Progenitor cell of endocrine pancreas (in vitro differentiated cells): Measurements from ENCODE around the gene NCKAP5. TPM values are rescaled to one million over a fixed set of nuclear protein-coding genes. Genes with fewer than 3 reads are reported as not detected.

Experiments used
- DNase-seq: peaks from one replicate; pipeline ENCODE4 v3.0.0; 2021; ENCODE audit warnings: low spot score; ENCODE audit not compliant: unreplicated experiment
- H3K27ac Mint-ChIP-seq: 2 replicates; pipeline ENCODE4 v1.8.0; 2021; ENCODE audit warnings: mild to moderate bottlenecking, moderate library complexity, mixed read lengths
- H3K27me3 Mint-ChIP-seq: 2 replicates; pipeline ENCODE4 v1.8.0; 2021; ENCODE audit warnings: mixed read lengths
- H3K36me3 Mint-ChIP-seq: 2 replicates; pipeline ENCODE4 v1.8.0; 2022; ENCODE audit warnings: mixed read lengths; ENCODE audit not compliant: insufficient read depth
- H3K4me1 Mint-ChIP-seq: 2 replicates; pipeline ENCODE4 v1.8.0; 2021; ENCODE audit warnings: low read depth, mixed read lengths
- H3K4me3 Mint-ChIP-seq: 2 replicates; pipeline ENCODE4 v1.8.0; 2021; ENCODE audit warnings: low read depth, mild to moderate bottlenecking, moderate library complexity, mixed read lengths
- H3K9me3 Mint-ChIP-seq: 2 replicates; pipeline ENCODE4 v1.8.0; 2021; ENCODE audit warnings: low read depth, mixed read lengths
- total RNA-seq: library from RNA; stranded (reverse); gene quantifications from 2 replicates; pipeline ENCODE4 v1.2.1, GENCODE V29; 2021
- TF ChIP-seq, protein P1 (sequence below): fragments of 200-600 bp; sonication (generic); IDR thresholded peaks from one replicate; pipeline ENCODE4 v1.5.0; 2021; ENCODE audit warnings: antibody characterized with exemption, mild to moderate bottlenecking; ENCODE audit not compliant: unreplicated experiment

NCKAP5 gene
- total RNA-seq, 1 donor from 2014 or later = 1.7 TPM

DNA sequence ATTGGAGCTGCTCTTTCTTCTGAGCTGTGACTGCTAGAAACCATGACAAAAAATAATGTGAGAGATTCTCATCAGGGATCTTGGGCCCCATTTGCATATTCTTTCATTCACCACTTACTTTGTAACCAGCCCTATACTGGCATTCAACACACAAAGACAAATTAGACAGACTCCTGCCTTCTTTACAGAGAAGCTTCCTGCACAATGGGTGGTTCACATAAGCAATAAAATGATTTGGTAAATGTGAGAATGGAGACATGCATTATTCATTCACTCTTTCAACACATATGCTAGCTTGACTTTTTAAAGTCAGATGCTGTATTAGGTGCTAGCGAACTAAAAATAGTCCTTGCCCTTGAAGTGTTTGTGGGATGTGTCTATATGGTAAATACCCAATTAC, 174.4 kb downstream of the NCKAP5 start:
- H3K9me3 Mint-ChIP-seq = no peaks in the 10 kb centered on the region
- peaks cover 2% of the 10 kb centered on the region for H3K36me3 Mint-ChIP-seq
- no peaks in the 10 kb centered on the region for H3K4me1 Mint-ChIP-seq
- no peak for DNase-seq
- TF ChIP-seq, protein P1, sequence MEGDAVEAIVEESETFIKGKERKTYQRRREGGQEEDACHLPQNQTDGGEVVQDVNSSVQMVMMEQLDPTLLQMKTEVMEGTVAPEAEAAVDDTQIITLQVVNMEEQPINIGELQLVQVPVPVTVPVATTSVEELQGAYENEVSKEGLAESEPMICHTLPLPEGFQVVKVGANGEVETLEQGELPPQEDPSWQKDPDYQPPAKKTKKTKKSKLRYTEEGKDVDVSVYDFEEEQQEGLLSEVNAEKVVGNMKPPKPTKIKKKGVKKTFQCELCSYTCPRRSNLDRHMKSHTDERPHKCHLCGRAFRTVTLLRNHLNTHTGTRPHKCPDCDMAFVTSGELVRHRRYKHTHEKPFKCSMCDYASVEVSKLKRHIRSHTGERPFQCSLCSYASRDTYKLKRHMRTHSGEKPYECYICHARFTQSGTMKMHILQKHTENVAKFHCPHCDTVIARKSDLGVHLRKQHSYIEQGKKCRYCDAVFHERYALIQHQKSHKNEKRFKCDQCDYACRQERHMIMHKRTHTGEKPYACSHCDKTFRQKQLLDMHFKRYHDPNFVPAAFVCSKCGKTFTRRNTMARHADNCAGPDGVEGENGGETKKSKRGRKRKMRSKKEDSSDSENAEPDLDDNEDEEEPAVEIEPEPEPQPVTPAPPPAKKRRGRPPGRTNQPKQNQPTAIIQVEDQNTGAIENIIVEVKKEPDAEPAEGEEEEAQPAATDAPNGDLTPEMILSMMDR = no peak
- H3K4me3 Mint-ChIP-seq = no peak overlapping the region
- H3K27ac Mint-ChIP-seq = no peak overlapping the region
- no peaks in the 10 kb centered on the region for H3K27me3 Mint-ChIP-seq

DNA sequence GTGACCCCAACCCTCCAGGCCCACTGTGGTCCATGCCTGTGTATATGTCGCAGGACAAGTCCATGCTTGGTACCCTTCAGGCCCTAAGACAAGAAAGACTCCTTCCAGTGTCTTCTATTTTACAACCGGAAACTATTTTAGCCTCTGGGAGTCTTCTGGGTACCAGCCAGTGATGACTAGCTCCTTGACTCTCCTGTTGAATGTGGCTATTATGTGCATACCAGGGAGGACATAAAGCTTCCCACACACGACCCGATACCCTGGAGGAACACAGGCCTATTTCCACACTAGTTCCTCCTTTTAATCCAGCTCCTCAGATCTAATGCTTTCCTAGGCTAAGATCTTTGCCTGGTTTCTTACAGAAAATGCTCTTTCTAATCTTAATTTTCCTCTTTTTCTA, 178.1 kb downstream of the NCKAP5 start:
- Mint-ChIP-seq H3K4me3 (no peak overlapping the region), H3K4me1 (peaks cover 5% of the 10 kb centered on the region), H3K9me3 (peaks cover 13% of the 10 kb centered on the region), H3K36me3 (peaks cover 2% of the 10 kb centered on the region), H3K27me3 (no peaks in the 10 kb centered on the region), H3K27ac (no peak overlapping the region)
- DNase-seq = no peak
- TF ChIP-seq, protein P1 = no peak

DNA sequence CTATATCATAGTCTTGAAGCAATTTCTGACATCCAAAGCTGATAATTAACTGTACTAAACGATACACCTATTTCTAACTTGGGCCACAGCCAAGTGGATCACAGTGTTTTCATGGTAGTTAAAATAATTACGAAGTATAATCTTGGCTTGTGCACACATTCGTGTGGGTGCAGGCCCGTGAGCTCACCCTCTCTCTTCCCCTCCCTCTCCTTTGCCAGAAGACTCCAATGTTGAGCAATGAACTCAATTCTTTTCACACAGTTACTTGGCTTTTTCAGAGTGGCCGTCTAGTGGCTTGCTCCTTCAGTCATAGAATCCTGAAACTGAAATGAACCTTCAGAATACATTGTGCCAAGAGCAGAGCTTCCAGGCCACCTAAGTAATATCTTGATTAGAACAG, 178.7 kb downstream of the NCKAP5 start:
- TF ChIP-seq, protein P1 = no peak
- no peaks in the 10 kb centered on the region for H3K27me3 Mint-ChIP-seq
- peaks cover 13% of the 10 kb centered on the region for H3K9me3 Mint-ChIP-seq
- H3K27ac Mint-ChIP-seq = no peak overlapping the region
- peaks cover 2% of the 10 kb centered on the region for H3K36me3 Mint-ChIP-seq
- H3K4me3 Mint-ChIP-seq = no peak overlapping the region
- no peak for DNase-seq
- peaks cover 5% of the 10 kb centered on the region for H3K4me1 Mint-ChIP-seq

DNA sequence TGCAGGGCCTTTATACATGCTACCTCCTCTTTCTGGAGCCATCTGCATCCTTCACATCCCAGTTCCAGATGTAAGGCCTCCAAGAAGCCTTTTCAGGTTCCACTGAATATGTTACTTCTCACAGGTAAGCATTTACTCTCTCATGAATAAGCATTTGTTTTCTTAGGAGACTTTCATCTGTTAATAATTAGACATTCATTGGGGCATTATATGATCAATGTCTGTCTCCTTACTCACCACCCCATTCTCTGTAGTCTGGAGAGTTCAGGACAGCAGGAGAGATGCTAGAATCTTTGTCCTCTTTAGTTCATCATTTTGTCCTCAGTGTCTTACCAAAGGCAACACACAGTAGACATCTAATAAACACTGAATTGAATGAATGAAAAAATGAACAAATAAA, 185.7 kb downstream of the NCKAP5 start:
- Mint-ChIP-seq H3K27me3 (no peaks in the 10 kb centered on the region), H3K27ac (no peak overlapping the region), H3K4me3 (no peak overlapping the region), H3K4me1 (peaks cover 5% of the 10 kb centered on the region), H3K9me3 (peaks cover 10% of the 10 kb centered on the region), H3K36me3 (no peaks in the 10 kb centered on the region)
- DNase-seq = no peak
- TF ChIP-seq, protein P1 = no peak

DNA sequence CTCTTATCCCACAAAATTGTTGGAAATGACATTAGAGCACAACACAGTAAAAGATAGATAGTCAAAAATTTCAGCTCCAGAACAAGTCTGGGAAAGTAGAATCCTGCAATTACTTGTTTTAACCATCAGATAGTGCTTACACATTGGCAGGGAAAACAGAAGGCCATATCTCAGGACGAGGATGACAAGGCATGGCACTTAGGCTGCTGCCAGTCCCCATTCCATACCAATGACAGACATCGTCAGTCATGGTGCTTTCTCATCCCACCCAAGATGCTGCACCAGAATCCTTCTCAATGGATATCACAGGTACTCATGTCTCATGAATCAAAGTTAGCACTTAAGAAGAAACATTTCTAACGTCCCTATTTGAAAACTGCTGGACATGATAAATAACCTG, 187.3 kb downstream of the NCKAP5 start:
- H3K36me3 Mint-ChIP-seq = no peaks in the 10 kb centered on the region
- H3K4me1 Mint-ChIP-seq = peaks cover 1% of the 10 kb centered on the region
- H3K9me3 Mint-ChIP-seq = peaks cover 3% of the 10 kb centered on the region
- H3K4me3 Mint-ChIP-seq = no peak overlapping the region
- TF ChIP-seq, protein P1 = no peak
- H3K27me3 Mint-ChIP-seq = peaks cover 3% of the 10 kb centered on the region
- DNase-seq = no peak
- H3K27ac Mint-ChIP-seq = no peak overlapping the region
